ENCODE measurements around the gene FGGY. TPM values are rescaled to one million over a fixed set of nuclear protein-coding genes. Genes with fewer than 3 reads are reported as not detected.

Gene FGGY
- total RNA-seq, 2 donors from 2014 or later: 12.2 to 17.4 TPM

DNA sequence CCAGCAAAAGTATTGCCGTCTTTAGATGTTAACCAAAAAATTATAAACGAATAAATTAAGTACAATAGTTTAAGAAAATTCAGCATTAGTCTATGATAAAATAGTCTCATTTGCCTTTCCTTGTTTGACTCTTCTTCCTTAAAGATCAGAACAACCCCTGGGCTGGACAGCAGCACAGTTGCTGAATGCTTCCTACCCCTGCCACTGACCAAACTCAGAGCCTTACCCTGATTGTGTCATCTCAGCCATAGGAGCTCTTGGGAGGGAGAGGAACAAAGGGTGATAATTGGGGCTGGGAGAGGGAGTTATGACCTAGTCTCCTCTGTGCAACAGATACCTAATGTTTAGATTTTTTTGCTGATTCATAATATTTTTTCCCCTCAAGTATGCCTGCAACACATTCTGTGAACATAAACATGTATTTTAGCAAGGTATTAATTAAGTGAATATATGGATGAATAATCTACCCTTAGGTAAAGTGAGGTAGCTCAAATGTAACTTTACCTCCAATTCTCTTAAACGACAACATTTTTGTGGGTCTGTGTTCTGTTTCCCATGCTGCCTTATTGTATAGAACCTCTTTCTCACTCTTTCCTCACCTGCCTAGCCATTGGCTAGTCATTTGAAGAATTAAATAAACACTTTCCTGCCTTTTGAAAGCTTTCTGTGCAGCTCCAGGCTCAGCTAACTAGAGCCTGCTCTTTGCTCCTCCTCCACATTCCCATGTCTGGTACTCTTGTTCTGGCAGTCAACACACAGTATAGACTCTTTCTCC lies 46.1 kb downstream of the FGGY start:
- no peak overlapping the region for H3K27ac ChIP-seq
- DNase-seq (no peak), ATAC-seq (no peak)
- H3K36me3 ChIP-seq (replicated peaks in 1 of 2; ENCODE audit: insufficient read depth in 1 of 2, low read depth in 2 of 2): no peaks in the 10 kb centered on the region
- no peak overlapping the region for H3K4me3 ChIP-seq
- no peaks in the 10 kb centered on the region for H3K27me3 ChIP-seq
- WGBS, 2 donors: 89 to 92% methylated on average over 3 of the region's 3 CpGs
- intact Hi-C loops (cut with DNase I): no loop called here
- H3K9me3 ChIP-seq: no peaks in the 10 kb centered on the region
- TF ChIP-seq, protein P1, sequence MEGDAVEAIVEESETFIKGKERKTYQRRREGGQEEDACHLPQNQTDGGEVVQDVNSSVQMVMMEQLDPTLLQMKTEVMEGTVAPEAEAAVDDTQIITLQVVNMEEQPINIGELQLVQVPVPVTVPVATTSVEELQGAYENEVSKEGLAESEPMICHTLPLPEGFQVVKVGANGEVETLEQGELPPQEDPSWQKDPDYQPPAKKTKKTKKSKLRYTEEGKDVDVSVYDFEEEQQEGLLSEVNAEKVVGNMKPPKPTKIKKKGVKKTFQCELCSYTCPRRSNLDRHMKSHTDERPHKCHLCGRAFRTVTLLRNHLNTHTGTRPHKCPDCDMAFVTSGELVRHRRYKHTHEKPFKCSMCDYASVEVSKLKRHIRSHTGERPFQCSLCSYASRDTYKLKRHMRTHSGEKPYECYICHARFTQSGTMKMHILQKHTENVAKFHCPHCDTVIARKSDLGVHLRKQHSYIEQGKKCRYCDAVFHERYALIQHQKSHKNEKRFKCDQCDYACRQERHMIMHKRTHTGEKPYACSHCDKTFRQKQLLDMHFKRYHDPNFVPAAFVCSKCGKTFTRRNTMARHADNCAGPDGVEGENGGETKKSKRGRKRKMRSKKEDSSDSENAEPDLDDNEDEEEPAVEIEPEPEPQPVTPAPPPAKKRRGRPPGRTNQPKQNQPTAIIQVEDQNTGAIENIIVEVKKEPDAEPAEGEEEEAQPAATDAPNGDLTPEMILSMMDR (IDR thresholded peaks at IDR 0.05): no peak
- no peak for TF ChIP-seq POLR2A (IDR thresholded peaks at IDR 0.05)
- H3K4me1 ChIP-seq: peaks cover 8% of the 10 kb centered on the region

GRCh38 chr1:59343576-59343840 lies 46.6 kb downstream of the FGGY start:
- H3K27me3 ChIP-seq: no peaks in the 10 kb centered on the region
- DNase-seq (no peak), ATAC-seq (no peak)
- WGBS, 2 donors: 50 to 66% methylated on average over 1 of the region's 1 CpG
- H3K27ac ChIP-seq: no peak overlapping the region
- intact Hi-C loops (cut with DNase I): no loop called here
- no peak for TF ChIP-seq POLR2A (IDR thresholded peaks at IDR 0.05)
- TF ChIP-seq, protein P1 (IDR thresholded peaks at IDR 0.05): no peak
- no peaks in the 10 kb centered on the region for H3K36me3 ChIP-seq (replicated peaks in 1 of 2; ENCODE audit: insufficient read depth in 1 of 2, low read depth in 2 of 2)
- H3K9me3 ChIP-seq: no peaks in the 10 kb centered on the region
- no peak overlapping the region for H3K4me3 ChIP-seq
- peaks cover 8% of the 10 kb centered on the region for H3K4me1 ChIP-seq

DNA sequence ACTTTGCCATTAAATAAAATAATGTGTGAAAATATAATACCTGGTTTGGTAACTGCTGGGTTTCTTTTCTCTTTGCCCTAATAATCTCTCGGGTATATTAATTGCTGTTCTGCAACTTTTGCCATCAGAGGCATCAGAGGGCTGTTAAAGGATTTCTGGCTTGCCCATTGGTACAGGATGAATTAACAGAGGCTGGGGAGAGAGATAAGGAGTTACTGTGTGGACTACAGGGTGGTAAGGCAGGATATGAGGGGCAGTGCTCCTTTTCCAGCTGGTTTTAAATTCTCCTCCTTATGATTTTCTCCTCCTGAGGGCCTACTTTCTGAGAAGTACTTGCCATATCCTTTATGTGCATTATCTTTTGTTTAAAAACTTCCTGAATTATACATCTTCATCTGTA lies 48.3 kb downstream of the FGGY start:
- Histone ChIP-seq H3K27me3 (no peaks in the 10 kb centered on the region), H3K9me3 (no peaks in the 10 kb centered on the region)

DNA sequence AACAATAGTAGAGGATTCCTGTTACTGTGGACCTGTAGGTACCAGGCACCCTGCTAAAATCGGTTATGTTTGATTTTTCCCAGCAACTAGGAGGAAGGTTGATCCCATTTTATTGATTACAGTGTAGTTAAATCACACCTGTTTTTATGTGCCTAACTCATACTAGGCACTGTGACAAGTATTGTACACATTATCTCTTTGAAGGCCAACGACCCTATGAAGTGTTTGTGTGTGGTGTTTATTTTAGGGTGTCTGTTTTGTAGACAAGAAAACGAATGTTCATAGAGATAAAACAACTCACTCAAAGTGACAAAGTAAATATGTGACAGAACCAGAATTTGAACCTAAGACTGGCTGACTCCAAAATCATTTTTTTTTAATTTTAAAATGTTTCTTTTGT lies 49.5 kb downstream of the FGGY start:
- DNase-seq (no peak), ATAC-seq (no peak)
- TF ChIP-seq POLR2A (IDR thresholded peaks at IDR 0.05): no peak
- TF ChIP-seq, protein P1 (IDR thresholded peaks at IDR 0.05): no peak

More for the DNA sequence above, 48.3 kb downstream of the FGGY start:
- WGBS, 2 donors: 84 to 90% methylated on average over 1 of the region's 1 CpG
- Histone ChIP-seq H3K36me3 (replicated peaks in 1 of 2; ENCODE audit: insufficient read depth in 1 of 2, low read depth in 2 of 2) (no peaks in the 10 kb centered on the region), H3K27ac (no peak overlapping the region), H3K4me3 (no peak overlapping the region), H3K4me1 (peaks cover 8% of the 10 kb centered on the region)
- DNase-seq: no peak
- no peak for ATAC-seq
- no peak for TF ChIP-seq POLR2A (IDR thresholded peaks at IDR 0.05)
- TF ChIP-seq, protein P1 (IDR thresholded peaks at IDR 0.05): no peak
- intact Hi-C loops (cut with DNase I): no loop called here

GRCh38 chr1:59349101-59349500 lies 52.2 kb downstream of the FGGY start:
- intact Hi-C loops (cut with DNase I): no loop called here
- DNase-seq: no peak
- Histone ChIP-seq H3K36me3 (replicated peaks in 1 of 2; ENCODE audit: insufficient read depth in 1 of 2, low read depth in 2 of 2) (no peaks in the 10 kb centered on the region), H3K9me3 (no peaks in the 10 kb centered on the region), H3K27me3 (no peaks in the 10 kb centered on the region), H3K4me1 (peaks cover 8% of the 10 kb centered on the region), H3K4me3 (no peak overlapping the region), H3K27ac (no peak overlapping the region)
- 96 to 97% methylated on average over 3 of the region's 3 CpGs for WGBS, 2 donors
- no peak for ATAC-seq
- no peak for TF ChIP-seq POLR2A (IDR thresholded peaks at IDR 0.05)

More for the DNA sequence above, 49.5 kb downstream of the FGGY start:
- H3K27ac ChIP-seq: no peak overlapping the region
- intact Hi-C loops (cut with DNase I): no loop called here
- H3K27me3 ChIP-seq: no peaks in the 10 kb centered on the region
- no peaks in the 10 kb centered on the region for H3K36me3 ChIP-seq (replicated peaks in 1 of 2; ENCODE audit: insufficient read depth in 1 of 2, low read depth in 2 of 2)
- 23 to 26% methylated on average over 3 of the region's 3 CpGs for WGBS, 2 donors
- no peak overlapping the region for H3K4me3 ChIP-seq
- H3K4me1 ChIP-seq: peaks cover 8% of the 10 kb centered on the region
- H3K9me3 ChIP-seq: no peaks in the 10 kb centered on the region

Measured in body of pancreas (tissue), 4 donors.